HG02571 (cell line): Measurements from ENCODE around the gene ARHGEF7.

Experiments used
- ATAC-seq: cut with Tn5 transposase; IDR thresholded peaks from one replicate; pipeline ENCODE4 v1.9.1; 2021; ENCODE audit warnings: mild to moderate bottlenecking, moderate library complexity; ENCODE audit not compliant: unreplicated experiment

The ARHGEF7 gene

DNA sequence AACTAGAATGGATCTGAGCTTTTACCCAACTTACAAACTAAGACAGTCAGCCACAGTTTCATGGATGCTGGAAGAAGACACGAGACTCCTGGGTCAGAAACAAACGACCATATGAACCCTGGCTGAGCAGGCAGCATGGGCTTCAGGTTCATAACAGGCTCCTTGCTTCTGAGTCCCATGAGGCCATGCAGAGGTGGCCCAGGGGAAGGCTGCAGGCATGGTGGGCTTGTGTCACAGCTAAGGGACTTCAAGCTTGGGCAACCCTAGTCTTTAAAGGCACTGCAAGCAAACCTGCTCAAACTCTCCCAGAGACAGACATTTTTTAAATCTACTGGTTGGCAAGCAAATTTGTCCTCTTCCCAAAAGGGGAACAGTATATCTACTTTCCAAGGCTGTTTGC is 5.1 kb upstream of the ARHGEF7 start:
- no peak for ATAC-seq

DNA sequence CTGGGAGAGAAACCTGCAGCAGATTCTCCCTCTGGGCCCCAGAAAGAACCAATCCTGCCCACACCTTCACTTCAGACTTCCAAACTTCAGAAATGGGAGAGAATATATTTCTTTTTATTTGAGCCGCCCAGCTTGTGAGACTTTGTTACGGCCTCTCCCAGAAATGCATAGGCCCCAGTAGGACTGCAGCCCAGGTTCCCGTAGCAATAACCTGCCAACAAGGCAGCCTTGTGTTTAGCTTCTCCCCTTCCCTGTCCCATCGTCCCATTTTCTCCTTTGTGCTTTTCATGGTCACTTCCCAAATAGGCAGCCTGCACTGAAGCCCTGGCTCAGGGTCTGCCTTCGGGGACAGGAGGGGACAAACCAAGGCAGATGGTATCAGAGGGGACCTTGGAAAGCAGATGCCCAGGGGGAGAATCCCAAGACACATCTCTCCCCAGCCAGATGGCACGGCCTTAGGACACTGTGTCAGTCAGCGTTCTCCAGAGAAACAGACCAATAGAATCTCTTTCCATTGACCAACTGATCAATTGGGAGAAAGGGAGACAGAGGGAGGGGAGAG is 3.7 kb upstream of the ARHGEF7 start:
- no peak for ATAC-seq

DNA sequence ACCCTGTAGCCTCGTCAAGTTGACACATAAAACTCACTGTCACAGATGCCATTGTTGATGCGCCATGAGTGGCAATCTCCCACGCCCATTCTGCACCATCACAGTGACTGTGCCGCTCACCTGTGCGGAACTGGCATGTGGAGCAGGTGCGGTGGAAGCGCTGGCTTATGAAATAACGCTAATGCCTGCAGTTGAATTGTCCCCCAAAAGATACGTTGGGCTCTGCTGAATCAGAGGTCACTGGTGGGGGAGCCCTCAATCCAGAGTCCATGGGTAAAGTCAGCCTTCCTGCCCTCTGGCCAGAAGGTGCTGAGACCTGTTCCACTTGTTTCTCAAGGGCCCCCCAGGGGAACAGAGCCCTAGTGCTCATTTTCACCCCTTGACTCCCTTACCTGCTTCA is 2.9 kb upstream of the ARHGEF7 start:
- ATAC-seq: no peak

DNA sequence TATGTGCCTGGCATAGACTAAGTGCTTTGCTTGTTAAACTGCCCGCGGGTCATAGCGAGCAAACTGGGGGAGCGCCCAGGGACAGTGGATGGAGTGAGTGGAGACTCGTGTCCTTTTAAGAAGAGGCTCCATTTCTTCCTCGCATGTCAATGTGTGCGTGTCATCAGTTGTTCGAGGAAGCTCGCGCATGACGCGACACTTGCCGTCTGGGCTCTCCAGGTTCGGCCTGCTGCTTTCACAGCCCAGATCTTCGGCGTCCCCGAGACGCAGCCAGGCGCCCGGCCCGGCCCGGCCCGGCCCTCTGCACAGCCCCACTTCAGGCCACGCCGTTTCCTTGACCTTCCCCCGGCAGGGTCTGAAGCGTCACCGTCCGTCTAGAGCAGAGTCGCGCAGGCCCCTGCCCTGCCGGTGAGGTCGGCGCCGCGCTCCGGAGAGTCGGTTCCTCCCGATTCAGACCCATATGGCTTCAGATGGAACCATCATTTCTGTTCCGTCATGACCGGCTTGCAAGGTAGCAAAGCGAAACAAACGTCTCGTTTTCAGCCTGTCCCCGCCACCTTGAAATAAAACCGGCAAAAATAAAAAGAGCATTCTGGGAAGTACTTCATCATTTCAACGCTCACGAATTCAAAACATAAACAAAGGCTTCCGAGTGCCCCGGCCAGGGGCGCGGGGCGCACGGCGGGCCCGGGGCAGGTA is 599 bp upstream of the ARHGEF7 start:
- no peak for ATAC-seq

DNA sequence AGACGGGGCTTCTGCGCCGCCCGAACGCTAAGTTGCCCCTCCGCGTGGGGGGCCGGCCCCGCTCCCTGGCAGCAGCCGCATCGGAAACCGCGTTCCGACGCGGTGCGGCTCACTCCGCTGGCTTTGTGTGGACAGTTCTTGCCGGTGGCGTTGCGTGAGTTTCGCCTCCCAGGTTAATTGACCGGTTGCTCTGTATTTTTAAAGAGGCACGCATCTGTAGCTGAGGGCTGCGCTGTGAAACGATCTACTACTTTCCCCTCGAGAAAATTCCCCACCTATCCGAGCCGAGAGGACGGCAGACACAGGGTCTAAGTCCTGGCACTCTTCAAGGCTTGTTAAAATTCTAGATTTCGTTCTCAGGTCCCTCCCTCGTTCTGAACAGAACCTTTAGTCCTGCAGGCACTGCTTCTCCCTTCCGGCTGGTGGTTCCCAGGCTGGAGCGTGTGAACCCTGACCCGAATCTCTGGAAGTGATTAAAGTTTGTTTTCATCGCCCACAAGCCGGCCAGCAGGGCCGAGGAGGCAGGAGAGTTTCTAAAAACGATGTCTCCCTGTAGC is 933 bp downstream of the ARHGEF7 start:
- ATAC-seq: no peak

DNA sequence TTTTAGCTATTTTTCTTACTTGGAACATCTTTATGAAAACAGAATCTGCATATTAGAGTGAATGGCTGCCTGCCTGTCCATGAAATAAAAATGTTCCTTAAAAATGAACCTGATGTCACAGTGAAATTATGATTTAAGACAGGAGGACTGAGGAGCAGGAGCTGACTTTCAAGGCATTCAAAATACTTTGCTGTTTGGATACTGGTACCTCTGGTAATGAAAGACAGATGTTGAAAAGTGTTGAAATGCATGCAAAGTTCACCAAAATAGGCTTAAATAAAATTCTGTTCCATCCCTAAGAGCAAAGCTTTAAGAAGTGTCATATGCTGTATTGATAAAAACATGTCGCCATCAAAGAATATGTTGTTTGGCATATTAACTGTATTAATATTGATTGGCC is 1.7 kb downstream of the ARHGEF7 start:
- ATAC-seq: no peak

DNA sequence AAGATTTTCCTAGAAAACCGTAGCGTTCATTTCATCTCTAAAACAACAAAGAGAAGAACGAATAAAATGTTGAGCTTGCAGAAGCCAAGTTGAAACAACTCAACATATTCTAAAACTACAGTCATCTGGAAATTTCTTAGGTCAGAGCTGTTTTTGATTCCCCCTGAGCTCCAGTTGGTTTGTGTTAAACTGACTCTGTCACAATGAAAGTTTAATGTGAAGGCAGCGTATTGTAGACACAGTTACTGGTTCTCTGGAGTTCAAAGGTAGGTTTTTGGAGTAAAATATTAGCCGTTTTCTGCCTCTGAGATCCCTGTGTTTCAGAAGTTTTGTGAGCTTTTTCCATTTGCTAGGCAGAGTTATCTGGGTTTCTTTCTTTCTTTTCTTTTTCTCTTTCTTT is 2.2 kb downstream of the ARHGEF7 start:
- no peak for ATAC-seq

DNA sequence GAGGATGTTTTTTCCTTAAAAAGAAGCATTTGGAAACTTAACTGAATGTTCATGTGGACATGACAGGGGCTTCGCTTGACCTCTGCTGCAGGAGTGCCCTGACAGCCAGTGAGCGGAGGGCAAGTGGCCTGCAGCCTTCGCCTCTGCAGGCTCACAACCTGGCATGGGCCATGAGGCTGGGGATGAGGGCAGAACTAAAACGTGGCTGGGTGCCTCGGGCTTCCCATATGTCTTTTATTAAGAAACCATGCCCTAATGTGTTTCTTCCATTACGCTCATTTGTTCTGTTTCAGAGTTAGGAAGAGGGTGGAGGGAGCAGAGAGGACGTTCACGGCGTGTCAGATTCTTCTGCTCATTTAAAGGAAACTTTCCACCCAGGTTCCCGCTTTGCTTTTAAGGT is 2.9 kb downstream of the ARHGEF7 start:
- no peak for ATAC-seq

DNA sequence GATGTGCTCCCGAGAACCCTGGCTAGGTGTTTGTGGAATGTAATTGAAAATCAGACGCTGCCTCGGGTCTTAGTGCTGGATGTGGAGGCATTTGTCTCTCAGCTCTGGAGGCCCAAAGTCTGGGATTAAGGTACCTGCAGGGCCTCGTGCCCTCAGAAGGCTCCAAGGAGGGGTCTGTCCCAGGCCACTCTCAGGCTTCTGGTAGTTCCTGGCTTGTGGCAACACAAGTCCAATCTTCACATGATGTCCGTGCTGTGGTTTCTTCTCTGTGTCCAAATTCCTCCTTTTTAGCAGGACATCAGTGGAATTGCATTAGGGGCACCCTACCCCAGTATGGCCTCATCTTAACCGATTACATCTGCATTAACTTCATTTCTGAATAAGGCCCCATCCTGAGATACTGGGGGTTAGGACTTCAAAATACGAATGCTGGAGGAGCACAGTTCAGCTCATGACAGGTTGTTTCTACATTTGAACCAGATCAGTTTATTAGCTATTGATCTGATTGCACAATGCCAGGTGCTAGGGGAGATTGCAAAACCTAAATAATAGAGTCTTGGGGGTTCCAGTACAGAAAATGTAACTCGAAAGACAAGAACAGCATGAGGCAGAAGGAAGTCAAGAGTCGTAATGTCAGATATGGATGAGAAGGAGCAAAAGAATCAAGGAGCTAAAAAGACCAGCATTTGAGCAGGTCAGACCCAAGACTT is 3.9 kb downstream of the ARHGEF7 start:
- ATAC-seq: no peak

DNA sequence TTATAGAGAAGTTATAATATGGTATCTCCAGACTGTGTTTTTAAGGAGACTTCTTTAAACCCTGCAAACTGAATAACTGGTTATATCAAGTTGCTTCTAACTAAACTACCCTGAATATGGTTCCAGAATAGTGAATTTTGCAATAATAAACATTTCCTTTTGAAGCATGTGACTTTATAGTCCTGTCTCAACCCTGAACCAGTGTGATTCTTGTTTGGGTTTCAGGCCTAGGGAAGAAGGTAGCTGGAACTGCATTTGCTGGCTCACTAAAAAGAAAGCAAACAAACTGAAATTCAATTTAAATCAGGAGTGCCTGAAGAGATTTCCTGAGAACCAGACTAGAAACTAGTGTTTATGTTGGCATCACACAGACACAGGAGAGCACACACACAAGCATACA is 4.9 kb downstream of the ARHGEF7 start:
- no peak for ATAC-seq

DNA sequence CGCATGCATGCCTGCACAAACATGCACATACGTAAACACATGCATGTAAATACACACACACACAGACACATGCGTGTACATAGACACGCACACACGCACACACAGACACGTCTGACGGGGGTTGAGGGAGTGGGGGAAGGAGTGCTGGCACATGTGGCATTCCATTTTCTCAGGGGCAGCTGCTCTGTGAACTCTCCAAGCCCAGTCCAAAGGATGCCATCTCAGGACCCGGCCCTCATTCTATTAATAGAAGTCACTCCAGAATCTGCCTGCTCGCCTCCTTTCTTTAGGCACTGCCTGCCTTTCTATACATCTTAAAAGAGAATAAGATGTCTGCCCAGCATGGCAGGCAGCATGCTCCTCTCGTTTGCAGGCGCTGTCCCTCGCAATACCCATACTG is 5.3 kb downstream of the ARHGEF7 start:
- ATAC-seq: no peak

DNA sequence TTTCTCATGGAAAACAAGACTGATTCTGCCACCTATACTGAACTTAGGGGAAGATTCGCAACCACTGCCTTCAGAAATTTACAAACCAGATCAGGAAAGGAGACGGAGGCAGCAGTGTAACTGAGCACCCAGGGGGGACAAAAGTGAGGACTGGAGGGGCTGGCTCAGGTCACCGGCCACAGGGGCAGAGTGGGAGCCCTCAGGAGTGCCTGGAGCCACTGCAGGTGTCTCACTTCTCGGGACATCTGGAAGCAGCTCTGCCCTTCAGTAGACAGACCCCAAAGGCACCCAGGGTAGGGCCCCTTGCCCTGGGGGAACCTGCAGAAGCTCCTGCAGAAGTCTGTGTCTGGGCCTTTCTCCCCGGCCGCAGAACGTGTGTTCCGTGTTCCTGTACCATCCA is 5.8 kb downstream of the ARHGEF7 start:
- ATAC-seq: no peak

DNA sequence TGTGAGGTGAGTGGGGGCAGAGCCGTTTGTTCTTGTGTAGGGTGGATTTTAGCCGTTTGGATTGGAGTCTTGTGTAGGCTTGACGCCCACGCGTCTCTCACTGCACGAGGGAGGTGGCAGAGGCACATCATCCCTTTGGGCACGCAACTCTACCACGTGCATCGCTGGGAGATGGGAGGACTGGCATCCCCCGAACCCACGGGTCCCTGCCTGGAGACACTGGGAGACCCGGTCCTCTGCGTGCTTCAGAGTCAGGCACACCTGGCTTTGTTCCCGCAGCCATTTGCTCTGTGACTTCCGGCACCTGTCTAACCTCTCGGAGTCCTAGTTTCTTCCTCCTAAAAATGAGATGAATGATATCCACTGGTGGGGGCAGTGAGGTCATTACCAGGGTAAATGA is 6.4 kb downstream of the ARHGEF7 start:
- no peak for ATAC-seq

DNA sequence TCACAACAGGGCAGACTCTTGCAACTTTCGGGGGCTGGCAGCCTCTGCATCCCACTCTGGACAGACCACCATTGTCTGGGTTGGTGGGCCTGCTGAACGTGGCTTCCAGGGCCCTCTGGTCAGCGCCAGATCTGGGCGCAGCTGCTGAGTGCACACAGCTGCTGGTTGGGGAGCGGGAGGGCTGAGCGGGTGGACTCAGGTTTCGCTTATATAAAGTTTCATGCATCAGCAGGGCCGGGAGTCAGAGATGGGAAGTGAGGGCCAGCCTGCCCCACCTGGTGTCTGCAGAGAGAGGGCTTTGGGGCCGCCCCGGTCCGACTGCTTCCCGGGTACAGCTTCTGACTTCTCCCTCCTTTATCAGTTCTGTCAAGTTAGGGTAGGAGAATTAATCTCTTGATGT is 6.9 kb downstream of the ARHGEF7 start:
- ATAC-seq: no peak

DNA sequence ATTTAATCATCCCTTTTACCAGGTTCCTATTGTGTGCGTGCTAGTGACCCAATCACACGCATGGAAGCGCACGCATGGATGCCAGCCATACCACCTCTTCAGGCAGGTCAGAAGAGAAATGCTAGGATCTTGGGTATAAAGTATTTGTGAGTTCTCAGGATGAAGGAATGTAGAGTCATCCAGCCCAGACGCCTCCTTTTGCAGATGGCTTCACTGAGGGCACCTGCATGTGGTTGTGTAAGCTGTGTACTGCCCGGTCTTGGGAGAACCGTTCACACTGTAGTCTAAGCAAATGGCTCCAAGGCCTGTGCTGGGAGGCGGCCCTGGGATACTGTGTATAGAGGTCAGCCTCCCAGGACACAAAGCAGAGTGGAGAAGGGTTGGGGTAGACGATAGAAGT is 7.5 kb downstream of the ARHGEF7 start:
- ATAC-seq: no peak

DNA sequence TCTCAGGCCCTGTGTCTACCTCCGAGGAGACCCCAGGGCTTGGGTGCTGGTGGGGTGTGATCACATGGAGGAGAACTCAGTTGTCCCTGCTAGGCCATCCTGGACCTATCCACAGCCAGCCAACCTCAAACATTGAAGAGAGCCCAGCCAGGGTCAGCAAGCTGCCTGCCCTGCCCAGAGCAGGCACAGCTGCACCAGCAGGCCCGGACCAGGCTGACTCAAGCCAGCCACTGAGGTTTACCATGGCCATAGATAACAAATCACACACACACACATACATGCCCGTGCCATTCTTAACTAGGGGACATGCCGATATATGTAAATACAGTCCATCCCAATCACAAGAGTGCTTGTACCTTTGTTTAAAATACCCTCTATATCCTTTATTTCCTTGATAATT is 8.1 kb downstream of the ARHGEF7 start:
- ATAC-seq: no peak

DNA sequence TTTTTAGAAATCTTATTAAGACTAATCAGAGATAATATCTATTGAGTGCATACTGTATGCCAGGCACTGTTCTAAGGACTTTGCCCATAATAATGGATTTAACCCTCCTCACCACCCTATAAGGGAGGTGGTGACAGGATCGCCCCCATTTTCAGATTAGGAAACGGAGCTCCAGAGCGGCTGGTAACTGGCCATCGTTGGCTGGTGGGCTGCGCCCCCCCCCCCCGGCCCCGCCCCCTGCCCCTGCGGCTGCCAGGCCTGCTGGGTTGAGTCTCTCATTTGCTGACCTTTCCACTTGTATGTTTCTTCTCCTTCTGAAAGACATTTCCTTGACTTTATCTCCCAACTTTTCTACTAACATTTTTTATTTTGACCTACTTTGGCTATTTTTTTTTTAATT is 8.5 kb downstream of the ARHGEF7 start:
- no peak for ATAC-seq

DNA sequence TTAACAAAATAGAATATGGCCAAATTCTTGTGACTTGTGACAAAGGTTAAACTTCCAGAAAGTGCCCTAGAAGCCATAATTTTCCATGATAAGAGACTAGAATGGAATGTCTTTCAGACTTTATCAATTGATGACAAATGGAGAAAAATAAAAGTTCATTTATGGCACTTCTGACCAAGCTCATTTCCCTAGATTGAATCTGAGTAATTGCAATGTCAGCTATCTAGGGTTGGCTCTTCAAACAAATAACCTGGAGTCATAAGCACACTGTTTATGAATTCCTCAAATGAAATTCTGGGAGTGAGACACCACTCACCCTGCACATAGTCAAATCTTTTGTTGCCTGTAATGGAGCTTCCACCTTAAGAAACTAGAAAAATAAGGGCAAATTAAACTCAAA is 11.4 kb downstream of the ARHGEF7 start:
- ATAC-seq: no peak

DNA sequence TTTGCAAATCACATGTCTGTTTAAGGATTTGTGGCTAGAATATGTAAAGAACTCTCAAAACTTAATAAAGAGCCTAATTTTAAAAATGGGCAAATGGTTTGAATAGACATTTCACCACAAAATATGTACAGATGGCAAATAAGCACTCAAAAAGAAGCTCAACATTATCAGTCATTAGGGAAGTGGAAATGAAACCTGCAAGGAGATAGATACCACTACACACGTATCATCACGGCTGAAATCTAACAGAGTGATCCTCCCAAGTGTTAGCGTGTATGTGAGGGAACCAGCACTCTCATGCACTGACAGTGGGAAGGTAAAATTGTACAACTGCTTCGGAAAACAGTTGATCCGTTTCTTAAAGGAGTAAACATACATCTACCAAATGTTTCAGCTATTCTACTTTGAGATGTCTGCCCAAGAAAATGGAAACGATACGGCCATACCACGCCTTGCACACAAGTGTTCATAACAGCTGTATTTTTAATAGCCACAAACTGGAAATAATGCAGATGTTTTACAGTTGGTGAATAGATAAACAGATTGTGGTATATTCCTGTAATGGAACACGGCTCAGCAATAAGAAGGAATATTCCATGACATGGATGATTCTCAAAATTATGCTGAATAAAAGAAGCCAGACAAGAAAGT is 14.5 kb downstream of the ARHGEF7 start:
- ATAC-seq: peak; percentile 95

DNA sequence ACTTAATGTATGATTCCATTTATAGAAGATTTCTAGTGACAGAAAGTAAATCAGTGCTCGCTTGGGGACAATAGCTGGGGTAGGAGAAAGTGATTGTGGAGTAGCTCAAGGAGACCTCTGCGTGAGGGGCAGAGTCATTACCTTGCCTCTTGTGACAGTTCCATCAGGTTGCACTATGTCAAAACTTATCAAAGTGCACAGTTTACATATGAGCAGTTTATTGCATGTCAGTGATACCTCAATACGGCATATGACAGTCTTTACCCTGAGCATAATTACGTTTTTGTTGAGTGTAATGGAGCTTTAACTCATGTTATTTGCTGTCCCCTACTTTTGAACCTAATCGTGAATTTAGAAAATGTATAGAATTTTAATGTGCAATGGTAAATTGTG is 15.0 kb downstream of the ARHGEF7 start:
- ATAC-seq: peak; percentile 10

DNA sequence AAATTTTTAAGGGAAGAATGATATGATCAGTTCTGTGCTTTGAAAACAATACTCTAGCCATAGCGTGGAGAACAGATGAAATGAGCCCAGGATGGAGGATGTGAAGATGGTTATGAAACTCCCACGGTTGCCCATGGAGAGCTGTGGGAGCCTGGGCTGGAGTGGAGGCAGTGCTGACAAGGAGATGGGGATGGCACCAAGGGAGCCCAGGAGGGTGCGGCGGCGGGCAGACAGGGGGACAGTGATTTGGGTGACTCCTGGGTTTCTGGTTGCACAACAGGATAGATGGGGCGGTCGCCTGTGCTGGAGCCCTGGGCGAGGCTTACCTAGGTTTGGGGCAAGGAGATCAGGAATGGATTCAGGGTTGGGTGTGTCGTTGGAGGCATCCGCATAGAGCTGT is 15.9 kb downstream of the ARHGEF7 start:
- ATAC-seq: no peak

DNA sequence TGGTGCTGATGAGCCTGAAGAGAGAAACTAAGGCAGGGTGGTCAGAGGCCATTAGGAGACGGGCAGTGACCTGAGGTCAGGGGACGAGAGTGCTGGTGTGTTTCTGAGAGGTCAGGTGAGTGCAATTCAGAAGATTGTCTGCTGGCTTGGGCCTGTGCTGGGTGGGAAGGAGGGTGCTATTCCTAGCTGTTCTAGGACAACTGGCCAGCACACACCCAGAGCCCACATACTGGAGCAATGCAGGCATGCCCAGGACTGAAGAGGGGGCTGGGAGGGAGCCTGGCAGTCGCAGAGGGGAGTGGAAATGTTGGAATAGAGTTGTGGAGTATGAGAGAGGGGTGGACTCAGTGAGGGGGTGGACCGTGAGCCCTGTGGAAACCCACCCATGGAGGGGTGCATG is 16.5 kb downstream of the ARHGEF7 start:
- no peak for ATAC-seq
